B cell (primary cell): ENCODE data around the gene MTERF4. TPM values are rescaled to one million over a fixed set of nuclear protein-coding genes. Genes with fewer than 3 reads are reported as not detected.

Source experiments
- ATAC-seq: fragments of 200-7000 bp; cut with Tn5 transposase; one replicate; pipeline ENCODE4 v1.10.0; 2021; ENCODE audit warnings: low read depth, mild to moderate bottlenecking, moderate number of reproducible peaks, moderate library complexity
- CTCF ChIA-PET: fragments of 350-600 bp; sonication (Branson Sonifier 250); formaldehyde crosslinking; loops from one replicate; lab custom pipeline; 2021; ENCODE audit warnings: antibody characterized with exemption, inconsistent platforms; lab: Charles Lee
- POLR2A ChIA-PET: fragments of 350-600 bp; sonication (Branson Sonifier 250); formaldehyde crosslinking; loops from one replicate; lab custom pipeline; 2021; ENCODE audit warnings: antibody characterized with exemption; lab: Charles Lee
- DNase-seq: peaks from one replicate; pipeline ENCODE4 v3.0.0; 2013
- H2AFZ ChIP-seq: 2 replicates; pipeline ENCODE4 v1.6.1; 2012; ENCODE audit warnings: mild to moderate bottlenecking, low read depth, low read length; ENCODE audit not compliant: insufficient read depth, poor library complexity, severe bottlenecking
- H3K27ac ChIP-seq, 2 donors: 1 replicate in 1 of 2; 2 replicates in 1 of 2; pipeline ENCODE4 v1.5.1; 2012 to 2013; ENCODE audit warnings: low read length in 2 of 2, mild to moderate bottlenecking in 2 of 2, moderate library complexity in 1 of 2
- H3K27me3 ChIP-seq, 4 experiments: fragments of 200-600 bp in 1 of 4; sonication (generic) in 1 of 4; replicated peaks in 1 of 4; 1 replicate in 2 of 4; 2 replicates in 2 of 4; pipeline versions ENCODE4 v1.6.1 to v1.7.0; 2013 to 2016; ENCODE audit warnings: low read length in 3 of 4, mild to moderate bottlenecking in 2 of 4, mixed read lengths in 1 of 4, moderate library complexity in 1 of 4; ENCODE audit not compliant: insufficient read depth in 4 of 4, control insufficient read depth in 3 of 4; ENCODE audit errors: control extremely low read depth in 1 of 4
- H3K36me3 ChIP-seq, 2 experiments: replicated peaks in 1 of 2; 1 replicate in 1 of 2; 2 replicates in 1 of 2; pipeline versions ENCODE4 v1.6.1 to v1.7.1; 2013; ENCODE audit warnings: low read length in 1 of 2; ENCODE audit not compliant: insufficient read depth in 2 of 2, control insufficient read depth in 1 of 2; ENCODE audit errors: control extremely low read depth in 1 of 2, extremely low read depth in 1 of 2
- H3K4me1 ChIP-seq, 2 donors: fragments of 200-600 bp in 1 of 2; sonication (generic) in 1 of 2; 1 replicate in 1 of 2; 2 replicates in 1 of 2; pipeline versions ENCODE4 v1.5.1 to v1.6.1; 2013 to 2017; ENCODE audit warnings: low read length in 2 of 2; ENCODE audit not compliant: control insufficient read depth in 2 of 2, insufficient read depth in 2 of 2
- H3K4me2 ChIP-seq: replicated peaks from 2 replicates; pipeline ENCODE3; 2012; ENCODE audit warnings: mild to moderate bottlenecking, low read depth, low read length; ENCODE audit not compliant: poor library complexity, severe bottlenecking
- H3K4me3 ChIP-seq, 5 experiments: fragments of 200-600 bp in 1 of 5; sonication (generic) in 1 of 5; 1 replicate in 3 of 5; 2 replicates in 2 of 5; pipeline versions ENCODE4 v1.5.1 to v1.7.0; 2011 to 2016; ENCODE audit warnings: low read length in 4 of 5, mild to moderate bottlenecking in 4 of 5, low read depth in 2 of 5, control low read depth in 1 of 5, moderate library complexity in 1 of 5; ENCODE audit not compliant: insufficient read depth in 1 of 5; ENCODE audit errors: control extremely low read depth in 1 of 5, extremely low read depth in 1 of 5
- H3K79me2 ChIP-seq: fragments of 200-600 bp; sonication (generic); one replicate; pipeline ENCODE4 v1.6.0; 2016; ENCODE audit warnings: low read length; ENCODE audit not compliant: control insufficient read depth, insufficient read depth
- H3K9ac ChIP-seq: fragments of 200-600 bp; sonication (generic); 2 replicates; pipeline ENCODE4 v1.6.1; 2017; ENCODE audit warnings: mild to moderate bottlenecking, low read length, moderate library complexity
- H3K9me3 ChIP-seq, 3 donors: one replicate each; pipeline versions ENCODE4 v1.6.1 to v1.7.1; 2013; ENCODE audit warnings: low read length in 2 of 3; ENCODE audit not compliant: control insufficient read depth in 2 of 3, insufficient read depth in 1 of 3; ENCODE audit errors: control extremely low read depth in 1 of 3
- H4K20me1 ChIP-seq: 2 replicates; pipeline ENCODE4 v1.6.0; 2012; ENCODE audit warnings: mild to moderate bottlenecking, low read length; ENCODE audit not compliant: insufficient read depth, control insufficient read depth, poor library complexity, severe bottlenecking
- H3K27ac Mint-ChIP-seq: one replicate; pipeline ENCODE4 v1.8.0; 2021; ENCODE audit warnings: mixed read lengths
- H3K27me3 Mint-ChIP-seq: one replicate; pipeline ENCODE4 v1.8.0; 2021; ENCODE audit warnings: mixed read lengths
- H3K4me1 Mint-ChIP-seq: one replicate; pipeline ENCODE4 v1.8.0; 2021; ENCODE audit warnings: mixed read lengths
- H3K4me3 Mint-ChIP-seq: one replicate; pipeline ENCODE4 v1.8.0; 2021; ENCODE audit warnings: mixed read lengths
- H3K9me3 Mint-ChIP-seq: one replicate; pipeline ENCODE4 v1.8.0; 2022; ENCODE audit warnings: mixed read lengths; ENCODE audit not compliant: insufficient read depth
- CTCF ChIP-seq: fragments of 200-600 bp; IDR thresholded peaks from one replicate; pipeline ENCODE4 v1.8.0; 2022; ENCODE audit warnings: antibody characterized with exemption, mild to moderate bottlenecking
- EZH2 ChIP-seq: IDR thresholded peaks from 2 replicates; pipeline ENCODE4 v1.6.1; 2012; ENCODE audit warnings: borderline replicate concordance, low read depth, mild to moderate bottlenecking, moderate library complexity, low read length; ENCODE audit not compliant: insufficient read depth, poor library complexity, severe bottlenecking
- whole genome bisulfite sequencing: methylation state at CpG from one replicate; pipeline ENCODE4 v1.1.5; 2013; ENCODE audit warnings: missing lambda C conversion rate; ENCODE audit not compliant: insufficient coverage; 5-methylcytosine and 5-hydroxymethylcytosine counted together
- intact Hi-C: fragments of 100-400 bp; cut with micrococcal nuclease; formaldehyde crosslinking; loops from one replicate; pipeline ENCODE4 v1.10.0; 2022
- polyA plus RNA-seq: library from polyadenylated mRNA; depleted of rRNA; stranded (reverse); fragments of >200 nt; gene quantifications from 2 replicates; pipeline ENCODE4 v1.2.3, GENCODE V29; 2012
- total RNA-seq, 2 donors: library from RNA; stranded (reverse); fragments of 120-200 nt in 1 of 2; gene quantifications; 1 replicate in 1 of 2; 2 replicates in 1 of 2; pipeline versions ENCODE4 v1.2.3 to v1.2.4, GENCODE V29; 2013 to 2022

The MTERF4 gene
- total and polyA plus RNA-seq, 2 donors (not counting 1 experiment from before 2014, with no cell fraction given), result 88.7 to 153 TPM

- DNase-seq (no peak), ATAC-seq (no peak)
- Histone ChIP-seq H3K9me3 (no peaks in the 10 kb centered on the region), H2AFZ (no peak overlapping the region), H3K27ac (no peak overlapping the region), H3K9ac (no peak overlapping the region), H3K36me3 (peaks cover 0 to 15% of the 10 kb centered on the region in 2 experiments), H3K4me1 (no peaks in the 10 kb centered on the region), H3K4me2 (no peak overlapping the region), H3K79me2 (no peaks in the 10 kb centered on the region), H3K4me3 (no peak overlapping the region), H3K27me3 (no peaks in the 10 kb centered on the region), H4K20me1 (no peaks in the 10 kb centered on the region)
- 92% methylated on average over 14 of the region's 14 CpGs for WGBS
- ChIA-PET CTCF (no interaction called here), POLR2A (interaction anchor here (0.7 kb wide), 1 partner anchor 11 kb away, joined by 3 read pairs; no protein-coding TSS in a partner anchor)
- H3K27ac Mint-ChIP-seq, result peak overlapping the region; percentile 62
- no peaks in the 10 kb centered on the region for H3K27me3 Mint-ChIP-seq
- intact Hi-C loops, result no loop called here
- peaks cover 7% of the 10 kb centered on the region for H3K4me1 Mint-ChIP-seq
- H3K4me3 Mint-ChIP-seq, result no peak overlapping the region
- TF ChIP-seq CTCF, result no peak
- no peak for TF ChIP-seq EZH2
- peaks cover 4% of the 10 kb centered on the region for H3K9me3 Mint-ChIP-seq
Observed at GRCh38 chr2:241082341-241083090, 19.6 kb downstream of the MTERF4 start.

- H3K9me3 ChIP-seq, result no peaks in the 10 kb centered on the region
- Mint-ChIP-seq H3K27ac (peak overlapping the region; percentile 64), H3K27me3 (no peaks in the 10 kb centered on the region), H3K4me1 (peaks cover 10% of the 10 kb centered on the region), H3K4me3 (no peak overlapping the region), H3K9me3 (peaks cover 4% of the 10 kb centered on the region)
- ChIA-PET POLR2A (no interaction called here), CTCF (no interaction called here)
- H4K20me1 ChIP-seq, result no peaks in the 10 kb centered on the region
- no peak overlapping the region for H3K27ac ChIP-seq
- H3K79me2 ChIP-seq, result no peaks in the 10 kb centered on the region
- no peak overlapping the region for H3K9ac ChIP-seq
- no peaks in the 10 kb centered on the region for H3K4me1 ChIP-seq
- no peak overlapping the region for H3K4me2 ChIP-seq
- peaks cover 0 to 8% of the 10 kb centered on the region in 2 experiments for H3K36me3 ChIP-seq
- H3K27me3 ChIP-seq, result no peaks in the 10 kb centered on the region
- ATAC-seq (no peak), DNase-seq (no peak)
- intact Hi-C loops, result no loop called here
- no peak overlapping the region for H3K4me3 ChIP-seq
- 95% methylated on average over 28 of the region's 28 CpGs for WGBS
- no peak overlapping the region for H2AFZ ChIP-seq
- TF ChIP-seq EZH2 (no peak), CTCF (no peak)
Observed at GRCh38 chr2:241081643-241082340, 20.3 kb downstream of the MTERF4 start.
